Loucy (cell line): Measurements from ENCODE around the gene PMAIP1.

Experiments
- H2AFZ ChIP-seq: fragments of 200-600 bp; sonication (generic); 2 replicates; pipeline ENCODE4 v1.6.0; 2016; ENCODE audit warnings: antibody characterized with exemption, mild to moderate bottlenecking, low read length, moderate library complexity
- H3F3A ChIP-seq: fragments of 200-600 bp; 2 replicates; pipeline ENCODE4 v1.6.0; 2016; ENCODE audit warnings: antibody characterized with exemption, low read depth, mild to moderate bottlenecking
- H3K27me3 ChIP-seq: fragments of 200-600 bp; sonication (generic); 2 replicates; pipeline ENCODE4 v1.6.1; 2014; ENCODE audit warnings: low read length, mild to moderate bottlenecking; ENCODE audit not compliant: insufficient read depth, poor library complexity, severe bottlenecking
- H3K36me3 ChIP-seq: fragments of 200-600 bp; sonication (generic); 2 replicates; pipeline ENCODE4 v1.6.1; 2016; ENCODE audit warnings: low read length; ENCODE audit not compliant: insufficient read depth
- H3K4me1 ChIP-seq: fragments of 200-600 bp; sonication (generic); 2 replicates; pipeline ENCODE4 v1.5.1; 2014; ENCODE audit warnings: low read length, mild to moderate bottlenecking; ENCODE audit not compliant: insufficient read depth, poor library complexity, severe bottlenecking
- H3K4me2 ChIP-seq: fragments of 200-600 bp; sonication (generic); 2 replicates; pipeline ENCODE4 v1.6.0; 2014; ENCODE audit warnings: antibody characterized with exemption, low read length, low read depth, mild to moderate bottlenecking; ENCODE audit not compliant: poor library complexity, severe bottlenecking
- H3K4me3 ChIP-seq: fragments of 200-600 bp; sonication (generic); 2 replicates; pipeline ENCODE4 v1.5.1; 2014; ENCODE audit warnings: low read length, mild to moderate bottlenecking, mixed read lengths; ENCODE audit not compliant: poor library complexity, severe bottlenecking
- H3K79me2 ChIP-seq: fragments of 200-600 bp; sonication (generic); 2 replicates; pipeline ENCODE4 v1.6.1; 2014; ENCODE audit warnings: low read length; ENCODE audit not compliant: insufficient read depth
- H3K9ac ChIP-seq: fragments of 200-600 bp; sonication (generic); 2 replicates; pipeline ENCODE4 v1.6.0; 2014; ENCODE audit warnings: mild to moderate bottlenecking, low read depth, low read length, moderate library complexity; ENCODE audit not compliant: poor library complexity, severe bottlenecking
- H3K9me2 ChIP-seq: fragments of 200-600 bp; sonication (generic); replicated peaks from 2 replicates; pipeline ENCODE4 v1.6.1; 2016; ENCODE audit warnings: low read depth, low read length, mixed read lengths
- H3K9me3 ChIP-seq: fragments of 200-600 bp; sonication (generic); 2 replicates; pipeline ENCODE4 v1.6.1; 2014; ENCODE audit warnings: mild to moderate bottlenecking, antibody characterized with exemption, low read length, low read depth; ENCODE audit not compliant: insufficient read depth
- H4K20me1 ChIP-seq: fragments of 200-600 bp; sonication (generic); 2 replicates; pipeline ENCODE4 v1.6.0; 2014; ENCODE audit warnings: antibody characterized with exemption, low read length, mild to moderate bottlenecking; ENCODE audit not compliant: insufficient read depth, poor library complexity, severe bottlenecking
- CTCF ChIP-seq: fragments of 200-600 bp; sonication (generic); conservative IDR thresholded peaks from 2 replicates; pipeline ENCODE4 v1.5.1; 2014; ENCODE audit warnings: mild to moderate bottlenecking, antibody characterized with exemption, low read length
- EZH2phosphoT487 ChIP-seq: fragments of 200-600 bp; IDR thresholded peaks from 2 replicates; pipeline ENCODE4 v1.6.1; 2018; ENCODE audit warnings: antibody characterized with exemption, mild to moderate bottlenecking, moderate library complexity, borderline replicate concordance

The PMAIP1 gene

GRCh38 chr18:59906203-59906602, 6.4 kb downstream of the PMAIP1 start:
- peak overlapping the region; percentile 85 for H3K4me2 ChIP-seq
- H3K27me3 ChIP-seq = no peaks in the 10 kb centered on the region
- H2AFZ ChIP-seq = no peak overlapping the region
- peak overlapping the region; percentile 73 for H3K9ac ChIP-seq
- TF ChIP-seq CTCF (no peak), EZH2phosphoT487 (no peak)
- no peaks in the 10 kb centered on the region for H3K9me2 ChIP-seq
- H3F3A ChIP-seq = peaks cover 28% of the 10 kb centered on the region
- H3K4me3 ChIP-seq = peak overlapping the region; percentile 63
- peaks cover 19% of the 10 kb centered on the region for H3K36me3 ChIP-seq
- H4K20me1 ChIP-seq = peaks cover 35% of the 10 kb centered on the region
- H3K4me1 ChIP-seq = peaks cover 76% of the 10 kb centered on the region
- H3K9me3 ChIP-seq = no peaks in the 10 kb centered on the region
- peaks cover 49% of the 10 kb centered on the region for H3K79me2 ChIP-seq

DNA sequence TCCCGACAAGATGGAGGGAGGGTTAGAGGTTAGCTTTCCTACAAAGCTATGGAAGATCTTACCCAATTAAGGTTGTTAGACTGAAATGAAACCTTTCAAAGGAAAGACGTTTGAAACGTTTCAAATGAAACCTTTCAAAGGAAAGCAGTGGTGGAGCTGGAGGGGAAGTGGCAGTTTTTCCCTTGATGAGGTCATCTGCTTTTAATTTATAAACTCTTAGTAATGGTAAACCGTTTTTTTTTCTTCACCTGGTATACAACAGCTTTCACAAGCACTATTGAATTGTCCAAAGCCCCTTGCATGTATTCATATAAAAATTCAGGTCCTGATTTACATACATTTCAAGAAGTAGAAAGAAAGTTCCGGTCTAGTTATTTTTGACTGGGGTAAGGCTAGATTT, 7.4 kb downstream of the PMAIP1 start:
- TF ChIP-seq CTCF = no peak
- TF ChIP-seq EZH2phosphoT487 = no peak
- Histone ChIP-seq H3K9ac (peak overlapping the region; percentile 73), H3K9me2 (no peaks in the 10 kb centered on the region), H3F3A (peaks cover 28% of the 10 kb centered on the region), H3K79me2 (peaks cover 39% of the 10 kb centered on the region), H3K4me2 (peak overlapping the region; percentile 85), H2AFZ (peak overlapping the region; percentile 10; the same call in 1 of the 2 replicates), H3K9me3 (no peaks in the 10 kb centered on the region), H3K4me3 (peak overlapping the region; percentile 63), H3K36me3 (peaks cover 18% of the 10 kb centered on the region), H4K20me1 (peaks cover 25% of the 10 kb centered on the region), H3K27me3 (no peaks in the 10 kb centered on the region), H3K4me1 (peaks cover 71% of the 10 kb centered on the region)

DNA sequence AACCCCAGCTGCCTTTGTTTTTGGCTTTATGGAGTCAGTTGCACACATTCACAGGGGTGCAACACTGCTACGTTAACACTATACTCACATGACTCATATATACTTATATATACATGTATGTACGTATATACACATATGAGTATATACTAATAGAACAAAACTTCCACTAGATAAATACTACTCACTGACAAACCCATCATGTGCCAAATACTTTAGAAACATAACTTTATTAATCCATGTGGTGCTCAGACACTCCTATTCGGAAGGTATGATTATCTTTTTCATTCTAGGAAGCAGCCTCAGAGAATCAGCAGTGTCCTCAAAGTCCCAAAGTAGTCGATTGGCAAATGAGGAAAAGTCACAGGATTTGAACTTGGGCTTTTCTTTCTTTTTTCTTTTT, 7.9 kb downstream of the PMAIP1 start:
- Histone ChIP-seq H3K36me3 (peaks cover 14% of the 10 kb centered on the region), H3K9me3 (no peaks in the 10 kb centered on the region), H3K4me2 (peak overlapping the region; percentile 85), H2AFZ (no peak overlapping the region), H3F3A (peaks cover 28% of the 10 kb centered on the region), H3K9me2 (no peaks in the 10 kb centered on the region), H3K4me3 (peak overlapping the region; percentile 63), H3K79me2 (peaks cover 34% of the 10 kb centered on the region), H3K27me3 (no peaks in the 10 kb centered on the region), H3K4me1 (peaks cover 71% of the 10 kb centered on the region), H4K20me1 (peaks cover 20% of the 10 kb centered on the region), H3K9ac (peak overlapping the region; percentile 73)
- TF ChIP-seq EZH2phosphoT487 (no peak), CTCF (no peak)
